Peyer's patch (tissue), 4 donors: Measurements from ENCODE around the gene TAF3. TPM values are rescaled to one million over a fixed set of nuclear protein-coding genes. Genes with fewer than 3 reads are reported as not detected.

Source experiments
- DNase-seq, 3 donors: peaks; one replicate each; pipeline ENCODE4 v3.0.0-alpha.2; 2017 to 2019
- H3K27ac ChIP-seq, 4 donors: fragments of 200-600 bp; sonication (generic); one replicate each; pipeline ENCODE4 v1.5.1; 2016 to 2019
- H3K27me3 ChIP-seq, 2 donors: fragments of 200-600 bp; sonication (generic); one replicate each; pipeline ENCODE4 v1.5.1; 2019
- H3K36me3 ChIP-seq, 3 donors: fragments of 200-600 bp; sonication (generic); one replicate each; pipeline ENCODE4 v1.5.1; 2016 to 2019
- H3K4me1 ChIP-seq, 4 donors: fragments of 200-600 bp; sonication (generic); one replicate each; pipeline ENCODE4 v1.5.1; 2016 to 2019
- H3K4me3 ChIP-seq, 4 donors: fragments of 200-600 bp; sonication (generic); 1 replicate in 3 of 4; 2 replicates in 1 of 4; pipeline ENCODE4 v1.5.1; 2016 to 2019; ENCODE audit warnings: mild to moderate bottlenecking in 1 of 4
- H3K9me3 ChIP-seq, 4 donors: fragments of 200-600 bp; sonication (generic); one replicate each; pipeline ENCODE4 v1.5.1; 2016 to 2019; ENCODE audit warnings: mild to moderate bottlenecking in 1 of 4
- POLR2A ChIP-seq, 2 donors: fragments of 450-650 bp; IDR thresholded peaks; one replicate each; pipeline ENCODE4 v1.5.1; 2017; ENCODE audit warnings: antibody characterized with exemption in 2 of 2, mild to moderate bottlenecking in 2 of 2, moderate library complexity in 2 of 2
- total RNA-seq, 4 donors: library from RNA; depleted of rRNA; stranded (reverse); fragments of >200 nt; gene quantifications; one replicate each; pipeline ENCODE4 v1.1.0, GENCODE V29; 2016
- TF ChIP-seq, protein P1 (sequence below), 6 experiments: fragments of 450-650 bp in 4 of 6; fragments of 200-600 bp in 2 of 6; sonication (generic) in 1 of 6; IDR thresholded peaks; one replicate each; pipeline ENCODE4 v1.5.1; 2017 to 2019; ENCODE audit warnings: antibody characterized with exemption in 6 of 6, mild to moderate bottlenecking in 3 of 6, moderate library complexity in 1 of 6

Gene TAF3
- total RNA-seq, 4 donors from 2014 or later, result 5.1 to 22.3 (median 7.1) TPM

DNA sequence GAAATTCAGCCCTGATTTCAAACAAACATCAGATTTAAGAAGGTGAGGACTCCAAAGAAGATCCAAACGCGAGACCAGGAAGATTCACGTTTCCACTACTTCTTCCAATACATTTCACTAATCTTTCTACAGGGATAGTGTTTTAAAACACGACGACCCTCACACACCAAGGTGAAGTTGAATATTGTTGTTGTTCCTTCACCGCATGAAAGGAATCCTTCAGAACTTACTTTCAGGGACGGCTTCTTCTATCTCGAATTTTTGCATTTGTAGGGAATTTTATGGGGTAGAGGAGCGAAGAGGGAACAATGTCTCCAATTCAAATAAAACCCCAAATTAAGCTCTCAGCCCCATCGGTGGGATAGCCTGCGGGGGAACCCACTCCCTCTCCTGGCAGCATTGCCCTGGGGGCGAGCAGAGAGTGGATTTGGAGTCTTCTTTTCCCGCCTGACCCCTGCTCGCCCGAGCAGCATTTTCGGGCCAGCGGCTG, 234.7 kb downstream of the TAF3 start:
- peaks cover 3 to 73% (median 36%) of the 10 kb centered on the region in 4 donors for H3K4me1 ChIP-seq
- peak overlapping the region in 3 of 4 donors; percentile 44 to 65 (median 52) for H3K4me3 ChIP-seq

DNA sequence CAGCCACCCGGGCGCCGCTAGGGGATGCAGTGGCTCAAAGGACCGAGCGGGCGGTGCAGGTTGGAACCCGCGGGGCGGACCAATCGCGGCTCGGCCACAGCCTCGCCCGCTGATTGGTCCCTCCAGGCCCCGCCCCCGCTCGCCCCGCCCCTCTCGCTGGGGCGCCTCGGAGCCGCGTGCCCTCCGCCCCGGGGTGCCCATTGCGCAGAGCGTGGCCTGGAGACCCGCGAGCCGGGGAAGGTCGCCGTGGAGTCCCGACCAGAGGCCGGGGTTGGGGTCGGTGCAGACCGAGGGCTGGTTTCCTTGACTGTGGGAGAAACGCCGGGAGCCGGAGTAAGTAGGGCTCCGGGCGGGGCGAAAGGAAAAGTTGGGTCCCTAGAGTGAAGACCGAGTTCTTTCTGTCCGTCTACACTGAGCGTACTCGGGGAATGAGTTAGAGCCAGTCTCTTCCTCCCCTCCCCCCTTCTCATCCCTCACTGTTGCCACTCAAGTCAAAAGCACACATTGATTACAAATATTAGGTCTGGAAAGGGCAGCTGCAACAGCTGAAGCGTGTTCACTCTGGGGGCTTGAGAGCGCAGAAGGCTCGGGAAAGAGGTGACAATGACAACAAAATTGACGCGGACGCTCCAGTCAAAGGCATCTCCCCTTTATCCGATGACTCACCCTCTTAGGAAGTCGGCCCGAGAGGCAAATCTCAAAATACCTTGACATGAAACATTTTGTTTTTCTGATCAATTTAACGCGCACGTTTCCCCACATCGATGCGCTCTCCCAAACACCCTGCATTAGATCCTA, 235.3 kb downstream of the TAF3 start:
- H3K4me1 ChIP-seq, result peaks cover 3 to 72% (median 36%) of the 10 kb centered on the region in 4 donors
- TF ChIP-seq, protein P1, sequence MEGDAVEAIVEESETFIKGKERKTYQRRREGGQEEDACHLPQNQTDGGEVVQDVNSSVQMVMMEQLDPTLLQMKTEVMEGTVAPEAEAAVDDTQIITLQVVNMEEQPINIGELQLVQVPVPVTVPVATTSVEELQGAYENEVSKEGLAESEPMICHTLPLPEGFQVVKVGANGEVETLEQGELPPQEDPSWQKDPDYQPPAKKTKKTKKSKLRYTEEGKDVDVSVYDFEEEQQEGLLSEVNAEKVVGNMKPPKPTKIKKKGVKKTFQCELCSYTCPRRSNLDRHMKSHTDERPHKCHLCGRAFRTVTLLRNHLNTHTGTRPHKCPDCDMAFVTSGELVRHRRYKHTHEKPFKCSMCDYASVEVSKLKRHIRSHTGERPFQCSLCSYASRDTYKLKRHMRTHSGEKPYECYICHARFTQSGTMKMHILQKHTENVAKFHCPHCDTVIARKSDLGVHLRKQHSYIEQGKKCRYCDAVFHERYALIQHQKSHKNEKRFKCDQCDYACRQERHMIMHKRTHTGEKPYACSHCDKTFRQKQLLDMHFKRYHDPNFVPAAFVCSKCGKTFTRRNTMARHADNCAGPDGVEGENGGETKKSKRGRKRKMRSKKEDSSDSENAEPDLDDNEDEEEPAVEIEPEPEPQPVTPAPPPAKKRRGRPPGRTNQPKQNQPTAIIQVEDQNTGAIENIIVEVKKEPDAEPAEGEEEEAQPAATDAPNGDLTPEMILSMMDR (IDR thresholded peaks at IDR 0.05), result peak; percentile 41 to 74 (median 66)
- no peak for TF ChIP-seq POLR2A (IDR thresholded peaks at IDR 0.05)
- H3K27me3 ChIP-seq, result peaks cover 0 to 74% of the 10 kb centered on the region in 2 donors
- H3K36me3 ChIP-seq, result no peaks in the 10 kb centered on the region
- DNase-seq, result peak; percentile 78 to 93 (median 88)
- H3K27ac ChIP-seq, result peak overlapping the region in 3 of 4 donors; percentile 50 to 71 (median 50)
- peak overlapping the region; percentile 36 to 65 (median 48) for H3K4me3 ChIP-seq
- H3K9me3 ChIP-seq, result peaks cover 0 to 4% (median 0%) of the 10 kb centered on the region in 4 donors

More for the DNA sequence above, 234.7 kb downstream of the TAF3 start:
- Histone ChIP-seq H3K27ac (no peak overlapping the region), H3K27me3 (peaks cover 0 to 80% of the 10 kb centered on the region in 2 donors), H3K9me3 (peaks cover 0 to 4% (median 0%) of the 10 kb centered on the region in 4 donors), H3K36me3 (no peaks in the 10 kb centered on the region)
- DNase-seq, result no peak
- TF ChIP-seq, protein P1 (IDR thresholded peaks at IDR 0.05), result no peak
- no peak for TF ChIP-seq POLR2A (IDR thresholded peaks at IDR 0.05)

GRCh38 chr10:8054244-8054493, 235.9 kb downstream of the TAF3 start:
- Histone ChIP-seq H3K9me3 (peaks cover 0 to 4% (median 0%) of the 10 kb centered on the region in 4 donors), H3K36me3 (no peaks in the 10 kb centered on the region), H3K4me1 (peaks cover 3 to 66% (median 34%) of the 10 kb centered on the region in 4 donors), H3K4me3 (peak overlapping the region; percentile 36 to 65 (median 48)), H3K27me3 (peaks cover 0 to 69% of the 10 kb centered on the region in 2 donors), H3K27ac (peak overlapping the region in 3 of 4 donors; percentile 50 to 71 (median 50))
- no peak for DNase-seq
- TF ChIP-seq, protein P1 (IDR thresholded peaks at IDR 0.05), result no peak
- TF ChIP-seq POLR2A (IDR thresholded peaks at IDR 0.05), result no peak

- peak within 1 kb of the TSS; percentile 61 to 78 (median 70) for H3K27ac ChIP-seq
- peaks cover 3 to 61% (median 29%) of the 10 kb centered on the region in 4 donors for H3K4me1 ChIP-seq
- DNase-seq, result peak in 2 of 3 donors; percentile 81 to 89
- peaks cover 0 to 63% of the 10 kb centered on the region in 2 donors for H3K27me3 ChIP-seq
- TF ChIP-seq POLR2A (IDR thresholded peaks at IDR 0.05), result no peak
- TF ChIP-seq, protein P1 (IDR thresholded peaks at IDR 0.05), result no peak
- peak within 1 kb of the TSS; percentile 36 to 65 (median 48) for H3K4me3 ChIP-seq
- H3K36me3 ChIP-seq, result no peaks in the 10 kb centered on the region
- H3K9me3 ChIP-seq, result peaks cover 0 to 4% (median 0%) of the 10 kb centered on the region in 4 donors
These were observed 236.4 kb downstream of the TAF3 start, which contains the start of gene GATA3 for GRCh38 chr10:8054494-8055407. GATA3 (plus strand) TSS chr10:8054688; CDS start chr10:8055656, 968 bp downstream.
